Lower leg skin (tissue), 3 donors: ENCODE data around the gene NTSR2.

Experiments
- CTCF ChIP-seq, 3 donors: fragments of 450-650 bp; IDR thresholded peaks; one replicate each; pipeline ENCODE4 v1.5.1; 2016; ENCODE audit warnings: antibody characterized with exemption in 3 of 3, mild to moderate bottlenecking in 3 of 3, moderate library complexity in 2 of 3
- POLR2A ChIP-seq, 2 donors: fragments of 450-650 bp; IDR thresholded peaks; one replicate each; pipeline ENCODE4 v1.6.1; 2016 to 2017; ENCODE audit warnings: antibody characterized with exemption in 2 of 2, mild to moderate bottlenecking in 1 of 2, moderate library complexity in 1 of 2

GRCh38 chr2:11657195-11657594 lies 12.8 kb downstream of the NTSR2 start:
- no peak for TF ChIP-seq POLR2A (IDR thresholded peaks at IDR 0.05)
- TF ChIP-seq CTCF (IDR thresholded peaks at IDR 0.05): no peak
